HFFc6 (cell line): ENCODE data around the gene CLTCL1. TPM values are rescaled to one million over a fixed set of nuclear protein-coding genes. Genes with fewer than 3 reads are reported as not detected.
"Not testable (repeated sequence)": the region's sequence is repeated elsewhere in the genome, so short reads cannot be mapped to it uniquely, and the experiment has no call there.

ENCODE experiments used
- DNase-seq: peaks from one replicate; pipeline ENCODE4 v3.0.0-alpha.2; 2018
- H3K27ac Mint-ChIP-seq: 2 replicates; pipeline ENCODE4 v1.8.0; 2020; ENCODE audit warnings: mild to moderate bottlenecking, mixed read lengths
- H3K27me3 Mint-ChIP-seq: 2 replicates; pipeline ENCODE4 v1.8.0; 2021; ENCODE audit warnings: mild to moderate bottlenecking, moderate library complexity, mixed read lengths; ENCODE audit not compliant: insufficient read depth
- H3K36me3 Mint-ChIP-seq: 2 replicates; pipeline ENCODE4 v1.8.0; 2021; ENCODE audit warnings: low read depth, mixed read lengths
- H3K4me1 Mint-ChIP-seq: 2 replicates; pipeline ENCODE4 v1.8.0; 2020; ENCODE audit warnings: low read depth, mixed read lengths
- H3K4me3 Mint-ChIP-seq: 2 replicates; pipeline ENCODE4 v1.8.0; 2020; ENCODE audit warnings: mild to moderate bottlenecking, moderate library complexity, mixed read lengths
- H3K9me3 Mint-ChIP-seq: 2 replicates; pipeline ENCODE4 v1.8.0; 2020; ENCODE audit warnings: mild to moderate bottlenecking, mixed read lengths
- total RNA-seq, 6 experiments: library from RNA; stranded (reverse); fragmentation: NEBNext Ultra II Directional; extraction: Animal tissue kit (Norgen Biotek cat#: 25700); gene quantifications; 2 replicates in 1 of 6; 3 replicates in 5 of 6; pipeline ENCODE4 v1.2.3, GENCODE V29; 2021
- TF ChIP-seq, protein P1 (sequence below): fragments of 200-600 bp; sonication (generic); IDR thresholded peaks from 2 replicates; pipeline ENCODE4 v1.5.0; 2021; ENCODE audit warnings: antibody characterized with exemption, mild to moderate bottlenecking

Gene CLTCL1
- total RNA-seq, 6 experiments from 2014 or later = 6.3 to 9.0 (median 7.3) TPM

DNA sequence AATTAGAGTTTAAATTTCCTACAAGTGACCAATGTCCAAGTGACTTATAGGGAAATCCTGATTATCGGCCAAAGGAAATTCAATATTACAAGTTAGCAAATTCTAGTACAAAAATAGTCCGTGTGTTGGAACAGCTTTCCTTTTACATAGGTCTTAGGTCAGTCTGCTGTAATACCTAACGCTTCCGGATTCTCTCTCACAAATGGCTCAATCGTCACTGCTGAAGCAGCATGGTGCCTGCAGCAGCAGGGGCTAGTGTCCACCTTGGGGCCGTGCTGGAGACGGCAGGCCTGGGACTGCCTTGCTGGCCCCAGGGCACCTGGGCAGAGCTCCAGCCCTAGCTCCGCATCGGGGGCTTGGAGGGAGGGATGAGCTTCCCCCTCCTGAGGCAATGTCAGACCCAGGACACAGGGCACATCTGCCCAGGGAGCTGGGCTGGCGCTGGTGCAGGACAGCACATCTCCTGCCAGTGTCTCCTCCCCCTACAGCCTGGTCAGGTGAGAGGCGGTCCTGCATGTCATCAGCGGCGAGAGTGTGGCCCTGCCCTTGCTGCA lies 39.4 kb upstream of the CLTCL1 start:
- H3K27me3 Mint-ChIP-seq = no peaks in the 10 kb centered on the region
- no peaks in the 10 kb centered on the region for H3K4me1 Mint-ChIP-seq
- no peak overlapping the region for H3K27ac Mint-ChIP-seq
- no peaks in the 10 kb centered on the region for H3K9me3 Mint-ChIP-seq
- H3K4me3 Mint-ChIP-seq = no peak overlapping the region
- TF ChIP-seq, protein P1, sequence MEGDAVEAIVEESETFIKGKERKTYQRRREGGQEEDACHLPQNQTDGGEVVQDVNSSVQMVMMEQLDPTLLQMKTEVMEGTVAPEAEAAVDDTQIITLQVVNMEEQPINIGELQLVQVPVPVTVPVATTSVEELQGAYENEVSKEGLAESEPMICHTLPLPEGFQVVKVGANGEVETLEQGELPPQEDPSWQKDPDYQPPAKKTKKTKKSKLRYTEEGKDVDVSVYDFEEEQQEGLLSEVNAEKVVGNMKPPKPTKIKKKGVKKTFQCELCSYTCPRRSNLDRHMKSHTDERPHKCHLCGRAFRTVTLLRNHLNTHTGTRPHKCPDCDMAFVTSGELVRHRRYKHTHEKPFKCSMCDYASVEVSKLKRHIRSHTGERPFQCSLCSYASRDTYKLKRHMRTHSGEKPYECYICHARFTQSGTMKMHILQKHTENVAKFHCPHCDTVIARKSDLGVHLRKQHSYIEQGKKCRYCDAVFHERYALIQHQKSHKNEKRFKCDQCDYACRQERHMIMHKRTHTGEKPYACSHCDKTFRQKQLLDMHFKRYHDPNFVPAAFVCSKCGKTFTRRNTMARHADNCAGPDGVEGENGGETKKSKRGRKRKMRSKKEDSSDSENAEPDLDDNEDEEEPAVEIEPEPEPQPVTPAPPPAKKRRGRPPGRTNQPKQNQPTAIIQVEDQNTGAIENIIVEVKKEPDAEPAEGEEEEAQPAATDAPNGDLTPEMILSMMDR = no peak
- DNase-seq = no peak
- H3K36me3 Mint-ChIP-seq = peaks cover 61% of the 10 kb centered on the region

DNA sequence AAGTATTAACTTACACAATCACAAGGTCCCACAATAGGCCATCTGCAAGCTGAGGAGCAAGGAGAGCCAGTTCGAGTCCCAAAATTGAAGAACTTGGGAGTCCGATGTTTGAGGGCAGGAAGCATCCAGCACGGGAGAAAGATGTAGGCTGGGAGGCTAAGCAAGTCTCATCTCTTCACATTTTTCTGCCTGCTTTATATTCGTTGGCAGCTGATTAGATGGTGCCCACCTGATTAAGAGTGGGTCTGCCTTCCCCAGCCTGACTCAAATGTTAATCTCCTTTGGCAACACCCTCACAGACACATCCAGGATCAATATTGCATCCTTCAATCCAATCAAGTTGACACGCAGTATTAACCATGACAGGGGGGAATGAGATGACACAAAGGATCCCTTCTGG lies 38.7 kb upstream of the CLTCL1 start:
- H3K9me3 Mint-ChIP-seq, H3K27ac Mint-ChIP-seq, H3K4me1 Mint-ChIP-seq, H3K27me3 Mint-ChIP-seq, DNase-seq, H3K4me3 Mint-ChIP-seq: not testable (repeated sequence)
- H3K36me3 Mint-ChIP-seq = peaks cover 54% of the 10 kb centered on the region

DNA sequence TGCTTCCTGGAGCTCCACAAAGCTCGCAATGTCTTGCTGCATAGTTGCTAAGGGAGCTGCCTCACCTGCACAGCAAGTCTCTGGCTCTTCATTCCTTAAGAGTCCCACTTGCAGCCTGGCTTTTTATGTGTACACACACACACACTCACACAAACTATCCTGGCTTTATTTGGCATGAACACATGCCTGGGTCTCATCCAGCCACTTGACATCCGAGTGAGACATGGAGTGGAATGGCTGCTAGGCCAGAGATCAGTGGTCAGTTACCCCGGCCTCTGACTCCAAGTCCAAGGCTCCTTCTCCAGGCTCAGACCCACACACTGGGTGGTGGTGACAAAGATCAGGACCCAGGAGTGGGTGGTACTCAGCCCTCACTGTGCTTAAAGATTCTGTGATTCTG lies 37.9 kb upstream of the CLTCL1 start:
- no peak for DNase-seq
- H3K4me1 Mint-ChIP-seq = no peaks in the 10 kb centered on the region
- H3K4me3 Mint-ChIP-seq = no peak overlapping the region
- H3K36me3 Mint-ChIP-seq = peaks cover 49% of the 10 kb centered on the region
- H3K27me3 Mint-ChIP-seq = no peaks in the 10 kb centered on the region
- TF ChIP-seq, protein P1 = no peak
- H3K9me3 Mint-ChIP-seq = no peaks in the 10 kb centered on the region
- no peak overlapping the region for H3K27ac Mint-ChIP-seq

DNA sequence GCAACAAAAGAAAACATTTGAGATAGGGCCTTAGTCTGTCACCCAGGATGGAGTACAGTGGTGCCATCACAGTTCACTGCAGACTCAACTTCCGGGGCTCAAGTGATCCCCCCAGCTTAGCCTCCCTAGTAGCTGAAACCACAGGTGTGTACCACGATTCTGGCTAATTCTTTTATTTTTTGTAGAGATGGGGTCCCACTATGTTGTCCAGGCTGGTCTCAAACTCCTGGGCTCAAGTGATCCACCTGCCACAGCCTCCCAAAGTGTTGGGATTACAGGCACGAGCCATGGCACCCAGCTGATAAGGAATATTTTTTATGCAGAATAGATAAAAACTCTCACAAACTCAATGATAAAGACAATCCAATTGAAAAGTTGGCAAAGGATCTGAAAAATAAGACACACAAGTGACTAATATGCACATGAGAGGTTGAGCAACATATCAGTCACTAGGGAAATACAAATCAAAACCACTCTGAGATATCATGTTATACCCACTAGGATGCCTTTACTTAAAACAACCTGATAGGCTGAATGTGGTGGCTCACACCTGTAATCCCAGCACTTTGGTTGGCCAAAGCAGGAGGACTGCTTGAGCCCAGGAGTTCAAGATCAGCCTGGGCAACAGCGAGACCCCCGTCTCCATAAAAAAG lies 33.9 kb upstream of the CLTCL1 start:
- TF ChIP-seq, protein P1 = no peak
- Mint-ChIP-seq H3K4me1 (no peaks in the 10 kb centered on the region), H3K9me3 (no peaks in the 10 kb centered on the region), H3K27ac (no peak overlapping the region), H3K27me3 (no peaks in the 10 kb centered on the region), H3K36me3 (peaks cover 29% of the 10 kb centered on the region), H3K4me3 (no peak overlapping the region)
- peak; percentile 5 for DNase-seq

DNA sequence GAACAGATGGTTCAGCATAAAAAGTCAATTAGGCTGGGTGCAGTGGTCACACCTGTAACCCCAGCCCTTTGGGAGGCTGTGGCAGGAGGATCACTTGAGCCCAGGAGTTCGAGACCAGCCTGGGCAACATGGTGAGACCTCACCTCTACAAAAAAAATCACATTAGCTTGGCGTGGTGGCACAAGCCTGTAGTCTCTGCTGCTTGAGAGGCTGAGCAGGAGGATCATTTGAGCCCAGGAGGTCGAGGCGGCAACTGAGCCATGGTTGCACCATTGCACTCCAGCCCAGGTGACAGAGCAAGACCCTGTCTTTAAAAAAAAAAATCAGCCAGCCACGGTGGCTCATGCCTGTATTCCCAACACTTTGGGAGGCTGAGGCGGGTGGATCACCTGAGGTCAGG lies 31.9 kb upstream of the CLTCL1 start:
- not testable (repeated sequence) for H3K9me3 Mint-ChIP-seq, DNase-seq, H3K4me1 Mint-ChIP-seq, H3K27me3 Mint-ChIP-seq, H3K27ac Mint-ChIP-seq, H3K4me3 Mint-ChIP-seq
- H3K36me3 Mint-ChIP-seq = peaks cover 19% of the 10 kb centered on the region

DNA sequence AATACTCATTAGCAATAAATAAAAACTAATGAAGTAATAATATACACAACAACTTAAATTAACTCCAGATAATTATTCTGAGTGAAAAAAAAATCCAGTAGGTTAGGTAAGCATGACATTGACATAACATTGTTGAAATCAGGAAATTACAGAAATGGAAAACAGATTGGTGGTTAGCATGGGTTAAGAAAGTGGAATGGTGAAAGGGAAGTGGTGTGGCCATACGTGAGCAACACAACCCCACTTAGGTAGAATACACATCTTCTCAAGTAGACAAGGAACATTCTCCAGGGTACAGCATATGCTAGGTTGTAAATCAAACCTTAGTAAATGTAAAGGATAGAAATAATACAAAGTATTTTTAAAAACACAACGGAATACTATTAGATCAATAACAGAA lies 30.2 kb upstream of the CLTCL1 start:
- TF ChIP-seq, protein P1 = no peak
- H3K27me3 Mint-ChIP-seq = peaks cover 3% of the 10 kb centered on the region; the same call in 1 of the 2 replicates
- peaks cover 12% of the 10 kb centered on the region for H3K36me3 Mint-ChIP-seq
- H3K9me3 Mint-ChIP-seq = peaks cover 15% of the 10 kb centered on the region
- H3K27ac Mint-ChIP-seq = no peak overlapping the region
- DNase-seq = no peak
- no peaks in the 10 kb centered on the region for H3K4me1 Mint-ChIP-seq
- no peak overlapping the region for H3K4me3 Mint-ChIP-seq

DNA sequence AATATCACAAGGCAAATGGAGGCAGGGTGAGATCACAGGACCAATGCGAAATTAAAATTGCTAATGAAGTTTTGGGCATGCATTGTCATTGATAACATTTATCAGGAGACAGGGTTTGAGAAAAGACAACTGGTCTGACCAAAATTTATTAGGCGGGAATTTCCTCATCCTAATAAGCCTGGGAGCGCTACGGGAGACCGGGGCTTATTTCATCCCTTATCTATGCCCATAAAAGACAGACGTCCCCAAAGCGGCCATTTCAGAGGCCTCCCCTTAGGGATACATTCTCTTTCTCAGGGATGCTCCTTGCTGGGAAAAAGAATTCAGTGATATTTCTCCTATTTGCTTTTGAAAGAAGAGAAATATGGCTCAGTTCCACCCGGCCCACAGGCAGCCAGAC lies 28.6 kb upstream of the CLTCL1 start:
- not testable (repeated sequence) for H3K4me1 Mint-ChIP-seq, DNase-seq, H3K27me3 Mint-ChIP-seq, H3K27ac Mint-ChIP-seq, H3K4me3 Mint-ChIP-seq
- Mint-ChIP-seq H3K36me3 (peaks cover 12% of the 10 kb centered on the region), H3K9me3 (peaks cover 27% of the 10 kb centered on the region)
